GM12878 (cell line): ENCODE data around the gene ICA1. TPM values are rescaled to one million over a fixed set of nuclear protein-coding genes. Genes with fewer than 3 reads are reported as not detected.

Source experiments
- ATF7 ChIP-seq: fragments of 450-650 bp; IDR thresholded peaks from 2 replicates; pipeline ENCODE4 v1.6.1; 2016; ENCODE audit warnings: low read depth, mild to moderate bottlenecking
- BCLAF1 ChIP-seq: fragments of 450-650 bp; IDR thresholded peaks from 2 replicates; pipeline ENCODE4 v1.6.1; 2017; ENCODE audit warnings: antibody characterized with exemption, mild to moderate bottlenecking, moderate library complexity
- BMI1 ChIP-seq: fragments of 450-650 bp; IDR thresholded peaks from 2 replicates; pipeline ENCODE4 v1.6.1; 2016; ENCODE audit warnings: mild to moderate bottlenecking, moderate library complexity, borderline replicate concordance
- IKZF1 ChIP-seq: fragments of 450-650 bp; conservative IDR thresholded peaks from 2 replicates; pipeline ENCODE4 v1.6.1; 2017; ENCODE audit warnings: antibody characterized with exemption, mild to moderate bottlenecking
- IKZF2 ChIP-seq, 2 experiments: fragments of 450-650 bp; IDR thresholded peaks; 2 replicates each; pipeline ENCODE4 v1.6.1; 2017; ENCODE audit warnings: mild to moderate bottlenecking in 2 of 2, moderate library complexity in 2 of 2
- MYB ChIP-seq: fragments of 150-350 bp; IDR thresholded peaks from 2 replicates; pipeline ENCODE4 v1.6.1; 2014; ENCODE audit warnings: mild to moderate bottlenecking, low read depth, low read length, borderline replicate concordance
- NR2C1 ChIP-seq: fragments of 450-650 bp; IDR thresholded peaks from 2 replicates; pipeline ENCODE4 v1.6.1; 2017; ENCODE audit warnings: antibody characterized with exemption, mild to moderate bottlenecking, moderate library complexity
- NR2C2 ChIP-seq: IDR thresholded peaks from 2 replicates; pipeline ENCODE4 v1.6.1; 2011; ENCODE audit warnings: borderline replicate concordance, low read depth; ENCODE audit not compliant: control insufficient read depth, insufficient read length
- PBX3 ChIP-seq: IDR thresholded peaks from 2 replicates; pipeline ENCODE4 v1.6.1; 2011; ENCODE audit warnings: mild to moderate bottlenecking, low read depth, low read length, moderate library complexity; ENCODE audit not compliant: insufficient replicate concordance
- RB1 ChIP-seq: fragments of 450-650 bp; formaldehyde crosslinking; IDR thresholded peaks from 2 replicates; pipeline ENCODE4 v1.6.1; 2017; ENCODE audit warnings: mild to moderate bottlenecking, borderline replicate concordance
- RCOR1 ChIP-seq: conservative IDR thresholded peaks from 2 replicates; pipeline ENCODE4 v1.6.1; 2012; ENCODE audit warnings: low read depth, low read length, improper control_type of control experiment
- ZBTB40 ChIP-seq: fragments of 450-650 bp; IDR thresholded peaks from 2 replicates; pipeline ENCODE4 v1.6.1; 2016; ENCODE audit warnings: mild to moderate bottlenecking, moderate library complexity, borderline replicate concordance
- ZNF384 ChIP-seq: IDR thresholded peaks from 2 replicates; pipeline ENCODE4 v1.6.1; 2012; ENCODE audit warnings: low read depth, mild to moderate bottlenecking, low read length, improper control_type of control experiment, borderline replicate concordance
- ZNF687 ChIP-seq: fragments of 450-650 bp; IDR thresholded peaks from 2 replicates; pipeline ENCODE4 v1.6.1; 2017; ENCODE audit warnings: mild to moderate bottlenecking, moderate library complexity
- ZSCAN29 ChIP-seq: fragments of 450-650 bp; IDR thresholded peaks from 2 replicates; pipeline ENCODE4 v1.6.1; 2017; ENCODE audit warnings: mild to moderate bottlenecking, moderate library complexity
- polyA plus RNA-seq, 11 experiments: library from polyadenylated mRNA; depleted of rRNA in 4 of 11; unstranded in 6 of 11; stranded (reverse) in 5 of 11; fragments of >200 nt; fragmentation: Nextera tagmentation in 4 of 11; fragmentation: Illumina TruSeq in 1 of 11; extraction: Ambion mirVana in 4 of 11; extraction: Trizol in 1 of 11; gene quantifications; 1 replicate in 1 of 11; 2 replicates in 10 of 11; pipeline versions ENCODE4 v1.2.1 to v1.2.3, GENCODE V29; 2011 to 2016; ENCODE audit warnings: inconsistent platforms in 2 of 11, missing spikeins in 2 of 11, low read depth in 1 of 11
- total RNA-seq, 4 experiments: library from RNA; depleted of rRNA in 3 of 4; stranded (reverse); fragments of >200 nt in 3 of 4; fragmentation: Illumina TruSeq in 1 of 4; extraction: Trizol in 1 of 4; gene quantifications; 2 replicates each; pipeline versions ENCODE4 v1.2.1 to v1.2.3, GENCODE V29; 2013 to 2021

ICA1 gene
- total and polyA plus RNA-seq, 10 of the 15 experiments (the other 5 are each of a cell fraction or from before 2014, with no cell fraction given): 1.3 to 35.1 (median 3.3) TPM

- TF ChIP-seq ZBTB40 (no peak; the same call in 1 of the 2 replicates), PBX3 (peak; percentile 82), ATF7 (peak; percentile 75), NR2C1 (no peak), IKZF1 (peak; percentile 98), IKZF2 (IDR thresholded peaks at IDR 0.05) (peak; percentile 96 to 97), BCLAF1 (no peak), BMI1 (peak; percentile 3; the same call in 1 of the 2 replicates), ZSCAN29 (no peak), NR2C2 (no peak), ZNF384 (no peak), RB1 (no peak), RCOR1 (0 out of 2 replicates have a peak, but pooled peaks have one; percentile 66), ZNF687 (peak; percentile 100), MYB (0 out of 2 replicates have a peak, but pooled peaks have one; percentile 84)
These were observed 136.1 kb downstream of the ICA1 start (continued) for GRCh38 chr7:8125680-8126444.
